Measurements from ENCODE around the gene DEK. TPM values are rescaled to one million over a fixed set of nuclear protein-coding genes. Genes with fewer than 3 reads are reported as not detected.

The DEK gene
- total RNA-seq, 1 donor from 2014 or later, result 39.9 TPM

DNA sequence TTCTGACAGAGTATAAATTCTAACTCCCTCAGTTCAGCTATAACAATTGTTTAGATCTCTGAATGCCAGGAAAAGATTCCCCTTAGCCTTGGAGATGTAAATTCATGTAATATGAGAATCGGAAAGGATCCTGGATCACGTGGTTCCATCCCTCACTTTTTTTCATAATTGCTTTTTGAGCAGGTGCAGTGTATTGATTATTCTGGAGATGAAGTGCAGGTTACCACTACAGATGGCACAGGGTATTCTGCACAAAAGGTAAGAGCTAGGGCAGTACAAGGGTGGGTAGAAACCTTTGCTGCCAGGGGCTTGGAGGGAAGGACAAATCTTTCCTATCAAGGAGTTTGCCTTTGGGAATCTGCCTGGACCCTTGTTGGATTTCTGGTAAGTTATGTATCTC, 56.4 kb downstream of the DEK start:
- no peak overlapping the region for H3K27ac Mint-ChIP-seq (ENCODE audit: unreplicated experiment)
- Histone ChIP-seq H4K20me1 (ENCODE audit: insufficient read depth, low read length) (no peaks in the 10 kb centered on the region), H3K4me1 (ENCODE audit: insufficient read depth, low read length) (peaks cover 19% of the 10 kb centered on the region), H3K27ac (ENCODE audit: low read depth, low read length) (no peak overlapping the region), H3K9me3 (ENCODE audit: insufficient read depth, low read depth, low read length) (no peaks in the 10 kb centered on the region), H3K79me2 (ENCODE audit: insufficient read depth, low read length) (no peaks in the 10 kb centered on the region), H2AFZ (ENCODE audit: low read depth, low read length) (no peak overlapping the region), H3K4me2 (ENCODE audit: low read length) (no peak overlapping the region), H3K9ac (ENCODE audit: low read length) (no peak overlapping the region), H3K4me3 (ENCODE audit: insufficient read depth, low read depth, low read length) (no peak overlapping the region), H3K27me3 (ENCODE audit: insufficient read depth, low read length) (no peaks in the 10 kb centered on the region), H3K36me3 (ENCODE audit: insufficient read depth, low read length) (no peaks in the 10 kb centered on the region)
- no peak overlapping the region for H3K4me3 Mint-ChIP-seq (ENCODE audit: unreplicated experiment)
- TF ChIP-seq, protein P1, sequence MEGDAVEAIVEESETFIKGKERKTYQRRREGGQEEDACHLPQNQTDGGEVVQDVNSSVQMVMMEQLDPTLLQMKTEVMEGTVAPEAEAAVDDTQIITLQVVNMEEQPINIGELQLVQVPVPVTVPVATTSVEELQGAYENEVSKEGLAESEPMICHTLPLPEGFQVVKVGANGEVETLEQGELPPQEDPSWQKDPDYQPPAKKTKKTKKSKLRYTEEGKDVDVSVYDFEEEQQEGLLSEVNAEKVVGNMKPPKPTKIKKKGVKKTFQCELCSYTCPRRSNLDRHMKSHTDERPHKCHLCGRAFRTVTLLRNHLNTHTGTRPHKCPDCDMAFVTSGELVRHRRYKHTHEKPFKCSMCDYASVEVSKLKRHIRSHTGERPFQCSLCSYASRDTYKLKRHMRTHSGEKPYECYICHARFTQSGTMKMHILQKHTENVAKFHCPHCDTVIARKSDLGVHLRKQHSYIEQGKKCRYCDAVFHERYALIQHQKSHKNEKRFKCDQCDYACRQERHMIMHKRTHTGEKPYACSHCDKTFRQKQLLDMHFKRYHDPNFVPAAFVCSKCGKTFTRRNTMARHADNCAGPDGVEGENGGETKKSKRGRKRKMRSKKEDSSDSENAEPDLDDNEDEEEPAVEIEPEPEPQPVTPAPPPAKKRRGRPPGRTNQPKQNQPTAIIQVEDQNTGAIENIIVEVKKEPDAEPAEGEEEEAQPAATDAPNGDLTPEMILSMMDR (IDR thresholded peaks at IDR 0.05; ENCODE audit: insufficient read depth, low read depth, low read length), result no peak
- TF ChIP-seq EZH2 (IDR thresholded peaks at IDR 0.05; ENCODE audit: insufficient read depth, low read length), result no peak
- DNase-seq (ENCODE audit: low read depth), result no peak
- no peak for FAIRE-seq
- H3K9me3 Mint-ChIP-seq (ENCODE audit: unreplicated experiment), result no peaks in the 10 kb centered on the region
- H3K27me3 Mint-ChIP-seq (ENCODE audit: low read depth, unreplicated experiment), result no peaks in the 10 kb centered on the region
- H3K36me3 Mint-ChIP-seq (ENCODE audit: low read depth, unreplicated experiment), result peaks cover 15% of the 10 kb centered on the region
- peaks cover 10% of the 10 kb centered on the region for H3K4me1 Mint-ChIP-seq (ENCODE audit: low read depth, unreplicated experiment)

DNA sequence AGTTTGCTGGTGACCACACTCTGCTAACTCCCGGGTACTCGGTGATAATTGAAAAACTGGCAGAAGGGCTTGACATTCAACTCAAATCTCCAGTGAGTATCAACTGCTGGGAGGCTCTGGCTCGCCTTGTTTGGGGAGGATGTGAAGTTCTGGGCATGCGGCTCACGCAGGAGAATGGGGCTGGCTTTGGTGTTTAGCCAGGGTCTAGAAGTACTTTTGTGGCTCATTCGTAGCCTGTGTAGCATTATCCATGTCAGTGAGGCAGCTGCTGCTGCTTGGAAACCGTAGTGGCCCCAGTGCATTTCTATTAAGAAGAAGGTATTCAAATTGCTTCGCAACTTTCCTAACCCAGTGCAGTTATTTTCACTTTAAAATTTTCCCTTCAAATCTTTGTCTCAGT, 56.9 kb downstream of the DEK start:
- no peak for FAIRE-seq
- H3K27ac Mint-ChIP-seq (ENCODE audit: unreplicated experiment), result no peak overlapping the region

DNA sequence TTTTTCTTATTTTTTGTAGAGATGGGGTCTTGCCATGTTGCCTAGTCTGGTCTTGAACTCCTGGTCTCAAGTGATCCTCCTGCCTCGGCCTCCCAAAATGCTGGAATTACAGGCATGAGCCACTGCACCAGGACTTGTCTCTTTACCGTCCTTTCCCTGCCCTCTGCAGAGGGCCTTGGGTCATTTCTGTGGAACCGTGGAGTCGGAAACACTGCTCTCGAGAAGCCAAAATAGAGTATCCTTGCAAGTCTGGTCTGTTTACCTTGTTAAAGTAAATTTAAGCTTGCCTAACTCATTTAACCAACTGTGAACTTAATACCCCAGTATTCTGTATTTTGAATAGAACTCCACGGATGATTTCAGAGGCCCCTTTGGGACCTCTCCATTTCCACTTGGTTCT, 57.7 kb downstream of the DEK start:
- H3K27me3 Mint-ChIP-seq (ENCODE audit: low read depth, unreplicated experiment), result no peaks in the 10 kb centered on the region
- no peaks in the 10 kb centered on the region for H4K20me1 ChIP-seq (ENCODE audit: insufficient read depth, low read length)
- no peak overlapping the region for H2AFZ ChIP-seq (ENCODE audit: low read depth, low read length)
- peaks cover 20% of the 10 kb centered on the region for H3K4me1 ChIP-seq (ENCODE audit: insufficient read depth, low read length)
- H3K79me2 ChIP-seq (ENCODE audit: insufficient read depth, low read length), result no peaks in the 10 kb centered on the region
- no peak overlapping the region for H3K4me3 Mint-ChIP-seq (ENCODE audit: unreplicated experiment)
- H3K9ac ChIP-seq (ENCODE audit: low read length), result no peak overlapping the region
- H3K9me3 ChIP-seq (ENCODE audit: insufficient read depth, low read depth, low read length), result no peaks in the 10 kb centered on the region
- peaks cover under 1% of the 10 kb centered on the region for H3K36me3 ChIP-seq (ENCODE audit: insufficient read depth, low read length)
- FAIRE-seq, result no peak
- H3K27me3 ChIP-seq (ENCODE audit: insufficient read depth, low read length), result no peaks in the 10 kb centered on the region
- H3K27ac Mint-ChIP-seq (ENCODE audit: unreplicated experiment), result no peak overlapping the region
- H3K9me3 Mint-ChIP-seq (ENCODE audit: unreplicated experiment), result no peaks in the 10 kb centered on the region
- TF ChIP-seq EZH2 (IDR thresholded peaks at IDR 0.05; ENCODE audit: insufficient read depth, low read length), result no peak
- TF ChIP-seq, protein P1 (IDR thresholded peaks at IDR 0.05; ENCODE audit: insufficient read depth, low read depth, low read length), result no peak
- H3K4me1 Mint-ChIP-seq (ENCODE audit: low read depth, unreplicated experiment), result peaks cover 10% of the 10 kb centered on the region
- H3K36me3 Mint-ChIP-seq (ENCODE audit: low read depth, unreplicated experiment), result peaks cover 8% of the 10 kb centered on the region
- no peak overlapping the region for H3K4me3 ChIP-seq (ENCODE audit: insufficient read depth, low read depth, low read length)
- no peak overlapping the region for H3K4me2 ChIP-seq (ENCODE audit: low read length)
- DNase-seq (ENCODE audit: low read depth), result no peak
- H3K27ac ChIP-seq (ENCODE audit: low read depth, low read length), result no peak overlapping the region

More for the DNA sequence above, 56.9 kb downstream of the DEK start:
- Histone ChIP-seq H3K4me1 (ENCODE audit: insufficient read depth, low read length) (peaks cover 20% of the 10 kb centered on the region), H3K4me2 (ENCODE audit: low read length) (no peak overlapping the region), H3K79me2 (ENCODE audit: insufficient read depth, low read length) (no peaks in the 10 kb centered on the region), H3K9me3 (ENCODE audit: insufficient read depth, low read depth, low read length) (no peaks in the 10 kb centered on the region), H4K20me1 (ENCODE audit: insufficient read depth, low read length) (no peaks in the 10 kb centered on the region), H2AFZ (ENCODE audit: low read depth, low read length) (no peak overlapping the region), H3K27me3 (ENCODE audit: insufficient read depth, low read length) (no peaks in the 10 kb centered on the region), H3K36me3 (ENCODE audit: insufficient read depth, low read length) (no peaks in the 10 kb centered on the region), H3K4me3 (ENCODE audit: insufficient read depth, low read depth, low read length) (no peak overlapping the region), H3K27ac (ENCODE audit: low read depth, low read length) (no peak overlapping the region), H3K9ac (ENCODE audit: low read length) (no peak overlapping the region)
- Mint-ChIP-seq H3K36me3 (ENCODE audit: low read depth, unreplicated experiment) (peaks cover 10% of the 10 kb centered on the region), H3K4me3 (ENCODE audit: unreplicated experiment) (no peak overlapping the region), H3K4me1 (ENCODE audit: low read depth, unreplicated experiment) (peaks cover 10% of the 10 kb centered on the region), H3K27me3 (ENCODE audit: low read depth, unreplicated experiment) (no peaks in the 10 kb centered on the region), H3K9me3 (ENCODE audit: unreplicated experiment) (no peaks in the 10 kb centered on the region)
- TF ChIP-seq, protein P1 (IDR thresholded peaks at IDR 0.05; ENCODE audit: insufficient read depth, low read depth, low read length), result no peak
- no peak for TF ChIP-seq EZH2 (IDR thresholded peaks at IDR 0.05; ENCODE audit: insufficient read depth, low read length)
- DNase-seq (ENCODE audit: low read depth), result no peak

Measured in astrocyte (in vitro differentiated cells and primary cell).